ENCODE data around the gene STARD10. TPM values are rescaled to one million over a fixed set of nuclear protein-coding genes. Genes with fewer than 3 reads are reported as not detected.

The STARD10 gene
- 10 to 100 TPM in 11 of 12 donors, not detected in 1; 34.8 to 66.5 (median 51.8) TPM for polyA plus RNA-seq (ENCODE audit: insufficient read length in 12 of 12)
- long read RNA-seq, donor 1, transcript STARD10-210 (7 exons, 1,100 nt), result major isoform, 130 of 258 reads
- long read RNA-seq, donor 1, transcript STARD10-204 (2 exons, 526 nt), result minor isoform, 6 of 258 reads
- long read RNA-seq, donor 1, transcript STARD10-217 (3 exons, 506 nt), result minor isoform, 17 of 258 reads
- long read RNA-seq, donor 1, partial matches to known transcripts, result 99 of 258 reads
- long read RNA-seq, donor 1, other reads (novel, unspliced or antisense), result 0 of 258 reads
- long read RNA-seq, donor 2, transcript STARD10-210 (7 exons, 1,100 nt), result major isoform, 17 of 26 reads
- long read RNA-seq, donor 2, transcript STARD10-204 (2 exons, 526 nt), result minor isoform, 6 of 26 reads
- long read RNA-seq, donor 2, partial matches to known transcripts, result 0 of 26 reads
- long read RNA-seq, donor 2, other reads (novel, unspliced or antisense), result 0 of 26 reads
- long read RNA-seq, donor 3, partial matches to known transcripts, result 0 of 9 reads
- long read RNA-seq, donor 3, other reads (novel, unspliced or antisense), result 0 of 9 reads
- long read RNA-seq, donor 4, partial matches to known transcripts, result 0 of 4 reads
- long read RNA-seq, donor 4, other reads (novel, unspliced or antisense), result 0 of 4 reads
- long read RNA-seq, donor 5, result 0 reads
- long read RNA-seq, donor 6, transcript STARD10-210 (7 exons, 1,100 nt), result major isoform, 7 of 14 reads
- long read RNA-seq, donor 6, partial matches to known transcripts, result 0 of 14 reads
- long read RNA-seq, donor 6, other reads (novel, unspliced or antisense), result 0 of 14 reads
- long read RNA-seq, donor 7, partial matches to known transcripts, result 0 of 8 reads
- long read RNA-seq, donor 7, other reads (novel, unspliced or antisense), result 0 of 8 reads
- long read RNA-seq, donor 8, transcript STARD10-210 (7 exons, 1,100 nt), result major isoform, 11 of 22 reads
- long read RNA-seq, donor 8, transcript STARD10-204 (2 exons, 526 nt), result minor isoform, 7 of 22 reads
- long read RNA-seq, donor 8, partial matches to known transcripts, result 0 of 22 reads
- long read RNA-seq, donor 8, other reads (novel, unspliced or antisense), result 0 of 22 reads
- long read RNA-seq, donor 9, transcript STARD10-210 (7 exons, 1,100 nt), result major isoform, 7 of 11 reads
- long read RNA-seq, donor 9, partial matches to known transcripts, result 0 of 11 reads
- long read RNA-seq, donor 9, other reads (novel, unspliced or antisense), result 0 of 11 reads
- long read RNA-seq, donor 10, transcript STARD10-210 (7 exons, 1,100 nt), result major isoform, 8 of 13 reads
- long read RNA-seq, donor 10, partial matches to known transcripts, result 0 of 13 reads
- long read RNA-seq, donor 10, other reads (novel, unspliced or antisense), result 0 of 13 reads
- long read RNA-seq, donor 11, transcript STARD10-210 (7 exons, 1,100 nt), result major isoform, 7 of 13 reads
- long read RNA-seq, donor 11, partial matches to known transcripts, result 0 of 13 reads
- long read RNA-seq, donor 11, other reads (novel, unspliced or antisense), result 0 of 13 reads

GRCh38 chr11:72793425-72794367 is at the start of gene STARD10:
TSS of gene STARD10 (minus strand) at chr11:72794047. CDS start at chr11:72781181, 12,866 bp downstream.
- peak; percentile 98 for DNase-seq

- DNase-seq, result no peak
These were observed 48.9 kb upstream of the STARD10 start for GRCh38 chr11:72842653-72843330.

DNA sequence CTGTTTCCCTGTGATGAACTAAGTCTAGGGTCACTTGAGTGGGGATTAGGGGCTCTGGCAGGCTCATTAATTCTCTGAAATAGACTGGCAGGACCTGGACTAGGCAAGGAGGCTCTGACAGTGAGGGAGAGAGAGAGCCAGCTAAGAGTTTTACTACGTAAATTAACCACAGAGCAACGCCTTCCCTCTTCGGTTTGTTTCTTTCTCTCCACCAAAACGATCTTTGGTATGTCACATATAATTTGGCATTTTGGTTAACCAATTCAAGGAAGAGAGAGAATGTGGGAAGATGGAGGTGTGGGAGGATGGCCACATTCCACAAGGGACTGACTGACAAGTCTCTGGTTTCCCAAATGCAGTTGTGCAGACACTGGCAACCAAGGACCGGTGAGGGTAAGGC is 48.3 kb upstream of the STARD10 start:
- DNase-seq, result no peak

DNA sequence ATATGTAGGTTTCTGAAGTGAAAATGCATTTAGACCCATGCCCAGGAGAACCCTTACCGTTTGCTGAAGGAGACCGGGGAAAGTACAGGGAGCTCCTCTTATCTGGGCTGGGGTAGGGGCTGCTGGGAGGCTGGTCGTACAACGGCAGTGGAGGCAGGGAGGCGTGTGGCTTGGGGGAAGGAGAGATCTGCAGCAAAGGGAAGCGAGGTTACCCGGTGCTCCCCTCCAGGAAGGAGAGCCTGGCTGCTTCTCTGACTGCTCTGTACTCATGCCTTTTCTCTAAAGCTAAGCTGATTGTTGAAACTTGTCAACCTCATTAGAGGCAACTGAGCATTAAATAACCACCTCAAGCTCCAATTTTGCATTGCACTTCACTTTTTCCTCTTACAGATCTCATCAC is 47.5 kb upstream of the STARD10 start:
- no peak for DNase-seq

DNA sequence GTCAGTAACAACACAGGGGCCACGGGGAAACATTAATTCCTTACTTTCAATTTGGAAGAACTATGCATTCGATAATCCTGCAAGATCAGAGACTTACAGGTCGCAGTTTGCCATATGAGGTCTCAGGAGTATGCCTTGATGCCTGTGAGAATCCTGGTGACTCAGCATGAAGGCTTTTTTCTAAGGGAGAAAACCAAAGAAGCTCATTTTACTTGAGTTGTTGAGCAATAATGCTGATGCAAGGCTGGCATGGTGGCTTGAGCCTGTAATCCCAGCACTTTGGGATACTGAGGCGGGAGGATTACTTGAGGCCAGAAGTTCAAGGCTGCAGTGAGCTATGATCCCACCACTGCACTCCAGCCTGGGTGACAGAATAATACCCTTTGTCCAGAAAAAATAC is 46.9 kb upstream of the STARD10 start:
- DNase-seq, result no peak

DNA sequence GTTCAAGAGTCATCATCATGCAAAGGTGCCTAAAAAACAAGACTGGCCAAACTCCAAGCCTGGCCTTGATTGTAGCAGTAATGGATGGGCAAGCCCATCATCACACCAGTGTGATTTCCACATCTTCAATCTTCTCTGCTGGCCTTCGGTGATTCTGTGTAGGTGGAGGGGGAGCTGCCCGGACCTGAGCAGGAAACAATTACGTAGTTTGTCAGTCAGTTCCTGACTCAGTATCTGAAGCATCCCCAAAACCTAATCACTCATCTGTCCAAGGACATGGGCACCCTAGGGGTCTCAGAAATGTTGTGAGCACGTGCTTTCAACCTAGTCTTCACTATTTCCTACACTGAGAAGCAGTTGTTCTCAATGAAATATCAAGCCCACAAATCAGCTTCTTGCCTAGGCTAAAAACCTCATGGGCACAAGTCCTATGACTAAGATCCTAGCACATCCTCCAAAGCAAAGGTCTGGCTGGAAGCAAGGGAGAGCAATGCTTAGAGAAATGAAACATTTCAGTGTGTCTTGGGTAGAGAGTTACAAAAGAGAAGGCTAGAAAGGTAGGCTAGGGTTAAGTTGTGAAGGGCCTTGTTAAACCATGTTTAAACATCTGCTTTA is 45.0 kb upstream of the STARD10 start:
- DNase-seq, result no peak

GRCh38 chr11:72836111-72836510 is 42.3 kb upstream of the STARD10 start:
- peak; percentile 57 for DNase-seq

GRCh38 chr11:72834905-72835304 is 41.1 kb upstream of the STARD10 start:
- no peak for DNase-seq

DNA sequence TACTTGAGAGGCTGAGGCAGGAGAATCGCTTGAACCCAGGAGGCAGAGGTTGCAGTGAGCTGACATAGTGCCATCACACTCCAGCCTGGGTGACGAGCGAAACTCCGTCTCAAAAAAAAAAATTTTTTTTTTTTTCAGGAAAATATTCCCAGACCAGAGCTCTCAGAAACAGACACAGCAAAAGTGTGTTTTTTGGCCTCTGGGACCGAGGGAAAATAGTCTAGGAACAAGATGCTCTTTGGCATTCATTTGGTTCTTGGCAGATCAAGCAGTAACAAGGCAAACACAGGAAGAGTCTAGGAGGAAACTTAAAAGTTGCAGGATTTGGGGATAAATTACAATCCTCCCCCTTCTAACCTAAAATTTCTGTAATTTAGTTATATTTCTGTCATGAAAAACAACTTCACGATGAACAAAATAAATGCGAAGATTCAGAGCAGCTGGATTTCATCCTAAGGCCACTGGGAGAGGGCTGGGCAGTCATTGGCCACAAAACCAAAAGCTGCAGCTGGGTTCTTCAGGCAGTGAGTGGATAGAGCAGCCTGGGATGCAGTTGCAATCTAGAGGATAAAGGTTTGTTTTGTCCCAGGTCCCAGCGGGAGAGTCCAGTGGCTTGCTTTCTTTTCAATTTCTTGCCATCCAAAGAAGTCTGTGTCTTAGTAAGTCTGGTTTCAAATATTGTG is 40.1 kb upstream of the STARD10 start:
- DNase-seq, result peak; percentile 82

DNA sequence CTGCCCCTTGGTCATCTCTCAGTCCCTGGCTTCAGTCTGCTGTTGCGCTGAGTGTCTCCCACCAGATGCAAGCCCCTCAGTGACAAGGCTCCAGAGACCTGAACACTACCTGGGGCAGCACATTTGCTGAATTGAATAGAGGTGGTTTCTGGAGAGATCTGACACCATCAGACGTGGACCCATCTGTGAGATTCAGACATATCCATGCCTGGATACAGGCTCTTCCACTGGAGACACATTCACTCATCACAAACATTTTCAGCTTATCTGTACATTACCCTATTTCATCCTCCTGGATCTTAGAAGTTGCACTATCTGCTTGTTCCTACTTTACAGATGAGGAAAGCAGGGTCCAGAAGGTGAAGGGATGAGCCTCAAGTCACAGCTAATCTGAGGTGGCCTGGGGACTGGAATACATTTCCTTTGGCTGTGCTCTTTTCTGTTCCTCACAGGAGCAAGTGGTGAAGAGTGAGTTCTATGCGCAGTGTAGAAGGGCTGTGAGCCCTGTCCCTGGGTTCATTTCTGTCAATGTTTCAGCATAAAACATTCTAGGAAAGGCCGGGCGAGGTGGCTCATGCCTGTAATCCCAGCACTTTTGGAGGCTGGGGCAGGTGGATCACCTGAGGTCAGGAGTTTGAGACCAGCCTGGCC is 39.4 kb upstream of the STARD10 start:
- DNase-seq, result no peak

DNA sequence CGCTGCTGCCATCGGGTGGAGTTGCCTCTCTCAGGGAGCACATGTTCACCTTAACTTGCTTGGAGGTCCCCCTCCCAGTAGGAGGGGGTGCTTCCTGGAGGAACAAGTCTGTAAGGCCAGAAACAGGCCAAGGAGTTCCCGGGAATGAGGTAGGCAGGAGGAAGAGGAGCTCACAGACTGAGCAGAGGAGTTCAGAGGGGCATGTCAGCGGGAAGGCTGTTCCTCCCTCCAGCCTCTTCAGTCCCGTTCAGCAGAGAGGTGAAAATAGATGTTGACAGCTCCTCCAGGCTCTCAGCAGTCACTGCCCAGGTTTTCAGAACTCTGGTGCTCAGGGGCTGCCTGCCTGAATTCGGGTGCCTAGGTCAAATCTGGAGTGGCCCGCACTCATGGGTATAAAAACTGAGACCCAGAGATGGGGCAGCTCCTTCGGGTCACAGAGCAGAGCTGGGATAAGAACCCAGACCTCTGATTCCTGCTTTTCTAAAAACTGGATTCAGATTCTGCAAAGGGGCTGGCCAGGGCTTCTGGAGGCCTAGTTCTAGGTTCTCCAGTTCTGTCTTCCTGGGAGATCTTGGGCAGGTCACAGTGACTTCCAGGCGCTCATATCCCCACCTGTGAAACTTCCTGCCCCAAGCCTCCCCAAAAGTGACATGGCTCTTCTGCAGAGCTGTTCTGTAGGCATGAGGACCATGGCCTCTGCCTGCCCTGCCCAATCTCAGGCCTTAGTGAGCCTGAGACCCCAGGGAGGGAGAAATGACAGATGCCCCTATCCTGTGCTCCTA is 38.6 kb upstream of the STARD10 start:
- DNase-seq, result no peak

DNA sequence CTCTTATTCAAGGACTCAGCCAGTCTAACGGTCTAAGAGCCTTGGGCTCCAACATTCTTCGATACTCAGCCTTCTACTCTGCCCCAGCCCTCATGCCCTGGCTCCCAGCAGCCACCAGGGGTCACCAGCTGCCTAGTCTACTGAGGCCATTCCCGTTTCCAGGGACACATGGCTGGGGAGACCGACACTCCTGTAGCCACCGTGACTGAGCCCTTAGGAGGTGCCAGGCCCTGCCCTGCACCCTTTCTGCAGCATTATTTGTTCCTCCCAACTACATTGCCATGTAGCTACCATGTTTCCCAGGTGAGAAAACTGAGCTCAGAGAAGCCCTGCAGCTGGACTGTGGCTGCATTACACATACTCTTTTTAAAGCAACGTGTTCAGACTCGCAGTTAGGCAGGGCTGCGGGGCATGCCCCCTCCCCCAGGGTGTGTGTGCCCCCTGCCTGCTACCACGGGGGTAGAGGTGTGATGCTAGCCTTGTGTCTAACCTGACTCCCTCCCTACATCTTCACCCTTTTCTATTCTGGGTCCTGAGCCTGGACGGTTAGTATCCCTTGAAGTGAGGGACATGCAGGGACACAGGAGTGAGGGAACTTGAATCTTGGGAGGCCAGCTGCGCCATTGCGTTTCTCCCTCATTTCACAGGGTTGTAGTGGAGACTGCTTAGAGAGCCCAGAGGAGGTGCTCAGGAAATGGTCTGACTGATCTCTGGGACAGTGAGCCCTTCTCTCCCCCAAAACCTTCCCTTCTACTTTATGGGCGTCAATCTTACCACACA is 37.9 kb upstream of the STARD10 start:
- DNase-seq, result peak; percentile 84

GRCh38 chr11:72829884-72830533 is 36.2 kb upstream of the STARD10 start:
- DNase-seq, result no peak

DNA sequence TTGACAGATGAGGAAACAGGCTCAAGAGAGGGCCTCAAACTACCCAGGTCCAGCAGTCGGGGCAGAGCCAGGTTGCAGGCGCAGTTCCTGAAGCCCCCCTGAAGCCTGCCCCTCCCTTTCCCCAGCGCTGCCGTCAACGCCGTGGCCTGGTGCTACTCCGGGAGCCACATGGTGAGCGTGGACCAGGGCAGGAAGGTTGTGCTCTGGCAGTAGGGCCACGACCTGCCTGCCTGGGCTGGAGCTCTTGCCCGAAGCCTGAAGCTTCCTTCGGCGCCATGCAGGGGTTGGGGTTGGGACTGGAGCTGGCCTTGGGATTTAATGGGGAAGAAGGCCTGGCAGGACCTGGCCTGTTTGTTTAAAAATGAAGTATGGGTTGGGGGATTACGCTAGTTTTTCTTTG is 35.3 kb upstream of the STARD10 start:
- no peak for DNase-seq

- DNase-seq, result no peak
These were observed 34.9 kb upstream of the STARD10 start for GRCh38 chr11:72828692-72829101.

- no peak for DNase-seq
These were observed 34.3 kb upstream of the STARD10 start for GRCh38 chr11:72828081-72828567.

All from muscle of arm (tissue), 14 donors.